Myometrial cell (primary cell): ENCODE data around the gene RPL18. TPM values are rescaled to one million over a fixed set of nuclear protein-coding genes. Genes with fewer than 3 reads are reported as not detected.

Source experiments
- total RNA-seq: library from RNA; depleted of rRNA; stranded (reverse); fragments of >200 nt; gene quantifications from 2 replicates; pipeline ENCODE4 v1.2.3, GENCODE V29; 2015

Gene RPL18
- 2,698 and 2,777 TPM in 2 replicates for total RNA-seq

DNA sequence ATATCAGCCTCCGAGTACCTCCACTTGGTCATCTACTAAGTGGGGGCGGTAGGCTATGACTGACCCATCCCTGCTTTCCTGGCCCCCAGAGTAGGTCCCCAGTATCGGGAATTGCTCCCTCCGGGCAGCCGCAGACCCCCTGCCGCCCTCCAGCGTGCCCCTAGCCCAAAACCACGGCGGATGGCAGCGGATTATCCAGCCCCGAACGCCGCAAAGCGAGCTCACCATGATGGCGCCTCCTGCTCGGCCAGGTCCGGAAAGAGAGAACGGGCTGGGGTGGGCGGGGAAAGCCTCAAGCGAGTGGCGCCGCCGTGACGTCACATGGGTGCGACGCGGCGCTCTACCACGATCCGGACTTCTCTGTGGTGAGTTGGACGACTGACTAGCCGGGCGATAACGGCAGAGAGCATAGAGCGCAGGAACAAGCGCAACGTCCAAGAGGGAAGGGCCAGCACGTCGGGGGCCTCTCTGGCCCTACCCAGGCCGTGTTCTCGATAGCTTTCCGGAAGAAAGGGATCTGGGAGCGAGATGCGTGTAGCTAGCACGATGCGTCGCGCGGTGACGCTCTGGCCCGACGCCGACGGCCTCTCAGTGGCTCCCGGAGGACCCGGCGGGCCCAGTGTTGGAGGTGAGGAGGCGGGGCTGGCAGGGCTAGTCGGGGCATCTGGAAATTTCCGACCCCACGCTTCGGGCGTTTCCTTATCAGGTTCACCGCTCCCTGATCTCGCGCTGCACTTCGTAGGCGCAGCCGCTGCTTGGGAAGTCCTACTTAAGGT lies at the start of gene RPL18, which contains the start of gene SPHK2:
RPL18 (minus strand) TSS at position 263 of the 776 bp plus-strand sequence; CDS start at position 228, 35 bp downstream.
SPHK2 (plus strand) TSS at position 591 of the 776 bp plus-strand sequence. CDS start 1,009 bp downstream, outside the sequence.

DNA sequence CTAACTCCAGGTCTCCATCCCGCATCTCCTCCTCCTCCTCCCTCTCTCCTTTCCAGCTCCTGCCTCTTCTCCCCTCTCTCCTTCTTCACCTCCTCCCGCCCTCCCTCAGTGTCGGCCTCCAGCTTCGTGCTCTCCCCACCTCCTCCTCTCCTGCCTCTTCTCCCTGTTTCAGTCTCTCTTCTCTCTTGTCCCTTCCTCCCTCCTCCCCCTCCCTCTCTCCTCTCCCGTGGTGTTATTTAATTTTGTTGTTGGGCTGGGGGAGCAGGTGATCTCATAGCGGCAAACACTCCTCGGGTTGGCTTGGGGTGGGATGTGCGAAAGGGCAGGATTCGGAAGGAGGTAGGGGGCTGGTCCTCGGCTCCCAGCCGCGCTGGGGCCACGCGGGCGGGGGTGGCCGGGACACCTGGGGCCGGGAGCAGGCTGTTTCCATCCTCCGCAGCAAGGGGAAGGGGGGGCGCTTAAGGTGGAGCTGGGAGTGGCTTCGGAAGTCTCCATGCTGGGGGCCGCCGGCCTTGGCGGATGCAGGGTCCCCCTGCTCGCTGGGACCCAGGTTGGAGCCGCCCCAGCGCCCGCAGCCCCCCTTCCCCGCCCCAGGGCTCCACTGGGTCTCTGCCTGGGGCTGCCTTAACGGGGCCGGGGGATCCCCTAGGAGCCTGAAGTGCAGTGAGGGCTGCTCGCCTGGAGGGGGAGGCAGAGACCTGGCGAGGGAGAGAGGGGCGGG lies 27.2 kb upstream of the RPL18 start, which contains the start of gene CA11:
CA11 (minus strand) TSS at position 187 of the 721 bp plus-strand sequence. CDS start 555 bp downstream, outside the sequence.

DNA sequence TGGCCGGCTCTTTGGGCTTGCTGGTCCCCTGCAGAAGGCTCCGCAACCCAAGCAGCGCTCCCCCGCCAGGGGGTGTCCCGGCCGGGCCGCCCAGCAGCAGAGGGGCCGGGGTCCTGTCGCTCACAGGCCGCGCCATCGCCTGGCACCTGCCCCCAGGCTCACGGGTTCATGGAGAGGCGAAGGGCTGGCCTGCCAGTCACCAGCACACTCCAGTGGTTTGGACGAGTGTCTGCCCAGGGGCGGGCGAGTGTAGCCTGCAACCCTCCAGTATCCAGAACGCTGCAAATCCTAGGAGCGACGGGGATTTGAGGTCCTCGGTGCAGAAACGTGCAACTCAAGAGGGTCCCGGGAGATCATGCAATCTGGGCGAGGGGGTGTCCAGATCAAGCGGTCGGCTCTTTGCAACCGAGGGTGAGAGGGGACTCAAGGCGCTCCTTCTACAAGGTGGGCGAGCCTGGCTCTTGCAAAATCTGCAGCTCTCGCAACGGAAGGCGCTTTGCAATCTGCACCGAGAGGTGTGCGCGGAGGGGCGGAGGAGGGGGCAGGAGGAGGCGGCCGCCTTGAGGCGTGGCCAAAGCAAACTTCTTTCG lies 18.0 kb upstream of the RPL18 start, which contains the start of gene DBP:
DBP (minus strand) TSS at position 521 of the 590 bp plus-strand sequence; CDS start at position 136, 385 bp downstream.

DNA sequence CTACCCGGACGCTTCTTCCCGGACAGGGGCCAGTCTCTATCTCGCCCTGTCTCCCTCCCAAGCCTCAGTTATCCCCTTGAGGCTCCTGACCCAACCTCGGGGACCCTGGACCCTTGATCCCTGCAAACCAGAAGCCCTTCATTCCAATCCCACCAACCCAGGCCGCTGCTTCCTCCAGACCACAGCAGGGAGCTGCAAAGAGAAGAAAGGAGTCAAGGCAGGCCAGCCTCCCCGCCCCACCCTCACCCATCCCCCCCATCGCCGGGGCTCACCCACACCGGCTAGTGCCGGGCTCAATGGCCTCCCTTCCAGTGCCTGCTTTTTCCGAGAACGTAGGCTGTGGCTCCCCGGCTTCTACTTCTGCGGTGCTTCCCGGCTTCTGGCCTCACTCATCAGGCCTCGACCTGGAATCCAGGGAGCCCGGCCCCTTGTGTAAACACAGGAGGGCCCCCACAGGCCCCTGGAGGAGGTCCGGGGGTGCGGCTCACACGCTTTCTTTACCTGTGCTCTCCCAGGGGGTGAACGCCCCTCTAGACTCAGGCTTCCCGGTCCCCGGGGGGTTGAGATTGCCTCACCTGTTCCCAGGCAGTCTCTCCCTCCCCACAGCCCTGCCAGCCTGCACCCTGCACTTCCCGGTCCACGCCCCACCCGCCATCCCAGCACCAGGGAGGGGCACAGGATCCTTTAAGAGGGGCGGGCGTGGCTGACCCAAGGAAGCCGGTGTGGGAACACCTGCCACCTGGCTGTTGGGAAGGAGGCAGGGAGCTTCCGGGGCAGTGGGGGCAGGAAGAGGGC lies 4.3 kb downstream of the RPL18 start, which contains the start of gene FAM83E:
FAM83E (minus strand) TSS at position 641 of the 795 bp plus-strand sequence. CDS start 1,704 bp downstream, outside the sequence.

DNA sequence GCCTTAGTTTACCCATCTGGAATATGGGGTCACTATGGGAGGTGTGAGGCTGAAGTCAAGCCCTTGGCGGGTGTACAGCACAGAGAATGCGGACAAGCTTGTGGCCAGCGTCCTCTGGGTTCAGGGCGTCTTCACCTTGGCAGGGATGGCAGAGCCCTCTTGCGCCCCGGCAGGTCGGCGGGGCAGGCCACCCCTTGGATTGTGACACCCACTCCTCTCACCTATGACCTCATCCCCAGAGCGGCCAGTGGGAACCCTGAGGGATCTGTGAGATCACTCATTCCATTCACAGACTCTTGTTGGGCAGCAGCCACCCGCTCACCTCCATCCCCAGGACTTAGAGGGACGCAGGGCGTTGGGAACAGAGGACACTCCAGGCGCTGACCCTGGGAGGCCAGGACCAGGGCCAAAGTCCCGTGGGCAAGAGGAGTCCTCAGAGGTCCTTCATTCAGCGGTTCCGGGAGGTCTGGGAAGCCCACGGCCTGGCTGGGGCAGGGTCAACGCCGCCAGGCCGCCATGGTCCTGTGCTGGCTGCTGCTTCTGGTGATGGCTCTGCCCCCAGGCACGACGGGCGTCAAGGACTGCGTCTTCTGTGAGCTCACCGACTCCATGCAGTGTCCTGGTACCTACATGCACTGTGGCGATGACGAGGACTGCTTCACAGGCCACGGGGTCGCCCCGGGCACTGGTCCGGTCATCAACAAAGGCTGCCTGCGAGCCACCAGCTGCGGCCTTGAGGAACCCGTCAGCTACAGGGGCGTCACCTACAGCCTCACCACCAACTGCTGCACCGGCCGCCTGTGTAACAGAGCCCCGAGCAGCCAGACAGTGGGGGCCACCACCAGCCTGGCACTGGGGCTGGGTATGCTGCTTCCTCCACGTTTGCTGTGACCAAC lies 12.3 kb downstream of the RPL18 start, which contains the start of gene SPACA4:
SPACA4 (plus strand) TSS at position 280 of the 896 bp plus-strand sequence; CDS start at position 517, 237 bp downstream.

Other genes with a start within 250 kb of the RPL18 start
- gene KDELR1, start 227.6 kb downstream of the RPL18 start, total RNA-seq: 197 and 217 TPM in 2 replicates
- gene GRIN2D, start 225.5 kb downstream of the RPL18 start, total RNA-seq: 0.35 TPM in 1 of 2 replicates, not detected in the other
- gene GRWD1, start 173.2 kb downstream of the RPL18 start, total RNA-seq: 30.3 and 39.0 TPM in 2 replicates
- gene KCNJ14, start 163.6 kb downstream of the RPL18 start, total RNA-seq: under 0.01 and 0.35 TPM in 2 replicates
- gene CYTH2, start 149.8 kb downstream of the RPL18 start, total RNA-seq: 22.7 and 38.3 TPM in 2 replicates
- not detected in 2 replicates for gene LMTK3, start 107.3 kb downstream of the RPL18 start, total RNA-seq
- not detected in 2 replicates for gene SULT2B1, start 67.0 kb downstream of the RPL18 start, total RNA-seq
- not detected in 2 replicates for gene SPACA4, start 12.4 kb downstream of the RPL18 start, total RNA-seq
- not detected in 2 replicates for gene FAM83E, start 4.1 kb downstream of the RPL18 start, total RNA-seq
- gene SPHK2, start 328 bp upstream of the RPL18 start, total RNA-seq: 11.0 and 14.4 TPM in 2 replicates
- gene DBP, start 18.2 kb upstream of the RPL18 start, total RNA-seq: 5.5 and 9.5 TPM in 2 replicates
- 1.2 TPM in 1 of 2 replicates, not detected in the other for gene CA11, start 27.0 kb upstream of the RPL18 start, total RNA-seq
- gene NTN5, start 53.8 kb upstream of the RPL18 start, total RNA-seq: not detected in 2 replicates
- not detected in 2 replicates for gene FUT2, start 76.8 kb upstream of the RPL18 start, total RNA-seq
- 2.7 and 4.9 TPM in 2 replicates for gene MAMSTR, start 100.5 kb upstream of the RPL18 start, total RNA-seq
- 4.1 and 6.3 TPM in 2 replicates for gene RASIP1, start 121.4 kb upstream of the RPL18 start, total RNA-seq
- gene IZUMO1, start 127.7 kb upstream of the RPL18 start, total RNA-seq: not detected in 2 replicates
- under 0.01 and 0.86 TPM in 2 replicates for gene FUT1, start 133.5 kb upstream of the RPL18 start, total RNA-seq
- not detected in 2 replicates for gene FGF21, start 136.3 kb upstream of the RPL18 start, total RNA-seq
- 65.0 and 83.0 TPM in 2 replicates for gene BCAT2, start 191.9 kb upstream of the RPL18 start, total RNA-seq
- 2.3 and 8.2 TPM in 2 replicates for gene HSD17B14, start 217.3 kb upstream of the RPL18 start, total RNA-seq
- 24.3 and 32.3 TPM in 2 replicates for gene PLEKHA4, start 249.4 kb upstream of the RPL18 start, total RNA-seq